ENCODE measurements around the gene TMEM184A. TPM values are rescaled to one million over a fixed set of nuclear protein-coding genes. Genes with fewer than 3 reads are reported as not detected.

Gene TMEM184A
- total and polyA plus RNA-seq, 2 of the 13 experiments (the other 11 are each of a cell fraction or from before 2014, with no cell fraction given), result 9.5 to 20.4 TPM

DNA sequence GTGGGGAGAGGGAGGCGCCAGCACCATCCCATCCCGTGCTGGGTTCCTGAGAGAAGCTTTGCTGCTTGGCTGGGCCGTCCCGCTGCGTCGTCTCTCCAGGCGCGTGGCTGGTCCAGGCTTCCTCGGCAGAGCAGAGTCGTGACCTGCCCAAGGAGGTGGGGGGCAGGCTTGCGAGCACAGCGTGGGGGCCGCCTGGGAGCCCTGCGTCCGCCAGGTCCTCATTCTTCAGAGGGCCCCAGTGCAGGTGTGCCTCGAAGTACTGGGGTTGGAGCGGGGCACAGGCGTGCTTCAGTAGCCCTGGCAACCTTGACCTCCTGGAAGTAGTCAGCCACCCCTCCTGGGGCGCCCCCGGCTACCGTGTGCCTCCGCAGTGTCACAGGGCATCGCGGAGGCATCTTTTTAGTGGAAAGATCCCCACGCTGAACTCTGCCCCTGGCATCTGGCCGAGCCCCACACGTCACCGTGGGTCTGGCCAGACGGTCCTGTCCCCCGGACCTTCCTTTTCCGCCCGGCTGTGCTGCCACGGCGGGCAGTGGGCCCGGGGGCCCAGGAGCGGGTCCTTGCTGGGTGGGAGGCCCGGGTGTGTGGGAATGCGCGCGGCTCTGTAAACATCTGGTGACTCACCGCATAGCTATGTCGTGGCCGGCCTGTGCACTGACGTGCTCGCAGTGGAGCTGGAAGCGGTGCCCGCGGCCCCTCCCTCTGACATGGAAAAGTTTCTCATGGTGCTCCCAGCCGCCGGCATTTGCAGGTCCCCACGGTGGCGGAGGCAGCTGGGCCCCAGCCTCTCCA, 19.1 kb downstream of the TMEM184A start (continued):
- TF ChIP-seq IRF9 (CRISPR knock-in tag; IDR thresholded peaks at IDR 0.05; ENCODE audit: borderline replicate concordance), result no peak; the same call in 1 of the 2 replicates
- no peak for TF ChIP-seq DDIT3 (CRISPR knock-in tag; IDR thresholded peaks at IDR 0.05)
- TF ChIP-seq ZNF878 (CRISPR knock-in tag; IDR thresholded peaks at IDR 0.05), result 0 out of 2 replicates have a peak, but pooled peaks have one; percentile 53
- TF ChIP-seq, protein P1, sequence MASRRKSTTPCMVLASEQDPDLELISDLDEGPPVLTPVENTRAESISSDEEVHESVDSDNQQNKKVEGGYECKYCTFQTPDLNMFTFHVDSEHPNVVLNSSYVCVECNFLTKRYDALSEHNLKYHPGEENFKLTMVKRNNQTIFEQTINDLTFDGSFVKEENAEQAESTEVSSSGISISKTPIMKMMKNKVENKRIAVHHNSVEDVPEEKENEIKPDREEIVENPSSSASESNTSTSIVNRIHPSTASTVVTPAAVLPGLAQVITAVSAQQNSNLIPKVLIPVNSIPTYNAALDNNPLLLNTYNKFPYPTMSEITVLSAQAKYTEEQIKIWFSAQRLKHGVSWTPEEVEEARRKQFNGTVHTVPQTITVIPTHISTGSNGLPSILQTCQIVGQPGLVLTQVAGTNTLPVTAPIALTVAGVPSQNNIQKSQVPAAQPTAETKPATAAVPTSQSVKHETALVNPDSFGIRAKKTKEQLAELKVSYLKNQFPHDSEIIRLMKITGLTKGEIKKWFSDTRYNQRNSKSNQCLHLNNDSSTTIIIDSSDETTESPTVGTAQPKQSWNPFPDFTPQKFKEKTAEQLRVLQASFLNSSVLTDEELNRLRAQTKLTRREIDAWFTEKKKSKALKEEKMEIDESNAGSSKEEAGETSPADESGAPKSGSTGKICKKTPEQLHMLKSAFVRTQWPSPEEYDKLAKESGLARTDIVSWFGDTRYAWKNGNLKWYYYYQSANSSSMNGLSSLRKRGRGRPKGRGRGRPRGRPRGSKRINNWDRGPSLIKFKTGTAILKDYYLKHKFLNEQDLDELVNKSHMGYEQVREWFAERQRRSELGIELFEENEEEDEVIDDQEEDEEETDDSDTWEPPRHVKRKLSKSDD (CRISPR knock-in tag; IDR thresholded peaks at IDR 0.05; ENCODE audit: low read depth), result 0 out of 2 replicates have a peak, but pooled peaks have one; percentile 27
- peak; percentile 91 for TF ChIP-seq HOXA3 (CRISPR knock-in tag; IDR thresholded peaks at IDR 0.05)
- TF ChIP-seq MXD4 (CRISPR knock-in tag; IDR thresholded peaks at IDR 0.05), result peak; percentile 84
- 0 out of 2 replicates have a peak, but pooled peaks have one; percentile 55 for TF ChIP-seq TP53 (CRISPR knock-in tag; conservative IDR thresholded peaks at IDR 0.05)
- TF ChIP-seq MYNN (CRISPR knock-in tag; IDR thresholded peaks at IDR 0.05; ENCODE audit: low read depth), result no peak; the same call in 1 of the 2 replicates
- no peak for TF ChIP-seq CENPBD1 (CRISPR knock-in tag; IDR thresholded peaks at IDR 0.05; ENCODE audit: borderline replicate concordance, low read depth)
- TF ChIP-seq ELK4 (CRISPR knock-in tag; IDR thresholded peaks at IDR 0.05; ENCODE audit: borderline replicate concordance), result no peak
- TF ChIP-seq PHF8 (CRISPR knock-in tag; IDR thresholded peaks at IDR 0.05), result no peak; the same call in none of the 2 replicates
- TF ChIP-seq JDP2 (CRISPR knock-in tag; IDR thresholded peaks at IDR 0.05; ENCODE audit: borderline replicate concordance), result no peak
- TF ChIP-seq PITX1 (CRISPR knock-in tag; IDR thresholded peaks at IDR 0.05), result 0 out of 2 replicates have a peak, but pooled peaks have one; percentile 30
- TF ChIP-seq ZNF589 (CRISPR knock-in tag; conservative IDR thresholded peaks at IDR 0.05), result no peak
- TF ChIP-seq SMARCE1 (IDR thresholded peaks at IDR 0.05; ENCODE audit: borderline replicate concordance), result no peak

All from HepG2 (cell line).